ENCODE measurements around the gene PAPOLG. TPM values are rescaled to one million over a fixed set of nuclear protein-coding genes. Genes with fewer than 3 reads are reported as not detected.
"Not testable (repeated sequence)": the region's sequence is repeated elsewhere in the genome, so short reads cannot be mapped to it uniquely, and the experiment has no call there.

PAPOLG gene
- total RNA-seq, 1 donor from 2014 or later = 2.9 TPM

DNA sequence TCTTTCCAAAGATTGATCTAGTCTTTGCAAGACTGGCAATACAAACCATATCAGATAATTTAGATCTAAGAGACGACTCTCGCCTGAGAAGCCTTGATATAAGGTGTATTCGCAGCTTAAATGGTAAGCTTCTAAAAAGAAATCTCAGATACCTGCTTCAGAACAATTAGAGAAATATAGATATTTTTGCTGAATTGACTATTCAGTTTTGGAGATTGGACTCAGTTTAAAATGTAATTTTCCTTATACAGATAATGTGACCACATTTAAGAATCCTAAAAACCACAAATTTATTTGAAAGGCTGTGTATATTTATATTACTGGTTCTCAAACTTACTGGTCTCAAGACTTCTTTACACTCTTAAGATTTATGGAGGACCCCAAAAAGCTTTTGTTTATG, 15.4 kb downstream of the PAPOLG start:
- no peak for DNase-seq (ENCODE audit: low spot score)
- ATAC-seq = no peak

GRCh38 chr2:60775048-60775639, 19.1 kb downstream of the PAPOLG start:
- DNase-seq (ENCODE audit: low spot score) (no peak), ATAC-seq (no peak)

DNA sequence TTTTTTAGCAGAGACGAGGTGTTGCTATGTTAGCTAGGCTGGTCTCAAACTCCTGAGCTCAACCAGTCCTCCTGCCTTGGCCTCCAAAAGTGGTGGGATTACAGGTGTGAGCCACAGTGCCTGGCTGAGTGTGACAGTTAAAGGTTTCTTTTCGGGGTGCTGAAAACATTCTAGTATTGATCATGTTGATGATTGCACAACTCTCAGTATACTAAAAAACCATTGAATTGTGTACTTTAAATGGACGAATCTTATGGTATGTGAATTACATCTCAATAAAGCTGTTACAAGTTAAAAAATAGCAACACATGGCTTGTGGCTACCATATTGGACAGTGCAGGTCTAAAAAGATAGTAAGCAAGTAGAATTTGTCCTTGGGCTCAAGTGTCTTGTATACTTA, 22.3 kb downstream of the PAPOLG start:
- ATAC-seq = no peak

GRCh38 chr2:60779426-60779825, 23.4 kb downstream of the PAPOLG start:
- ATAC-seq (peak; percentile 76), DNase-seq (ENCODE audit: low spot score) (no peak)

More for the DNA sequence above, 22.3 kb downstream of the PAPOLG start:
- DNase-seq (ENCODE audit: low spot score) = no peak

DNA sequence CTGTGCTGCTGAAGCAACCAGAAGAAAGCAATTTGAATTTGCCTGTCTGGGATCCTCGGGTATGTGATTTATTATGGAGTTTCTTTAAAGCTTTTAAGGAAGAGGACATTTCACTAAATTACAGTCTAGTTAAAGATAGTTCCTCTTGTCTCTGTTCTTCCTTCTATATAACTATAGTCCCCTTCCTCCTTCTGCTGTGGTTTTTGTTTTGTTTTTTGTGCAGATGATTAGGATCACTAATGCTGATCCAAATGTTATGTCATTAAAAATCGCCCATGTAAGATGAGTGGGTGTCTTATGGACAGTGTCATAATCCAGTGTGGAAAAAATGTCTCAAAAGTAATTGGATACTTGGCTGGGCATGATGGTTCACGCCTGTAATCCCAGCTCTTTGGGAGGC, 24.7 kb downstream of the PAPOLG start:
- DNase-seq (ENCODE audit: low spot score) = no peak
- ATAC-seq = no peak

GRCh38 chr2:60793169-60793568, 37.1 kb downstream of the PAPOLG start:
- ATAC-seq = no peak
- no peak for DNase-seq (ENCODE audit: low spot score)

GRCh38 chr2:60794271-60794863, 38.3 kb downstream of the PAPOLG start:
- peak; percentile 58 for ATAC-seq

DNA sequence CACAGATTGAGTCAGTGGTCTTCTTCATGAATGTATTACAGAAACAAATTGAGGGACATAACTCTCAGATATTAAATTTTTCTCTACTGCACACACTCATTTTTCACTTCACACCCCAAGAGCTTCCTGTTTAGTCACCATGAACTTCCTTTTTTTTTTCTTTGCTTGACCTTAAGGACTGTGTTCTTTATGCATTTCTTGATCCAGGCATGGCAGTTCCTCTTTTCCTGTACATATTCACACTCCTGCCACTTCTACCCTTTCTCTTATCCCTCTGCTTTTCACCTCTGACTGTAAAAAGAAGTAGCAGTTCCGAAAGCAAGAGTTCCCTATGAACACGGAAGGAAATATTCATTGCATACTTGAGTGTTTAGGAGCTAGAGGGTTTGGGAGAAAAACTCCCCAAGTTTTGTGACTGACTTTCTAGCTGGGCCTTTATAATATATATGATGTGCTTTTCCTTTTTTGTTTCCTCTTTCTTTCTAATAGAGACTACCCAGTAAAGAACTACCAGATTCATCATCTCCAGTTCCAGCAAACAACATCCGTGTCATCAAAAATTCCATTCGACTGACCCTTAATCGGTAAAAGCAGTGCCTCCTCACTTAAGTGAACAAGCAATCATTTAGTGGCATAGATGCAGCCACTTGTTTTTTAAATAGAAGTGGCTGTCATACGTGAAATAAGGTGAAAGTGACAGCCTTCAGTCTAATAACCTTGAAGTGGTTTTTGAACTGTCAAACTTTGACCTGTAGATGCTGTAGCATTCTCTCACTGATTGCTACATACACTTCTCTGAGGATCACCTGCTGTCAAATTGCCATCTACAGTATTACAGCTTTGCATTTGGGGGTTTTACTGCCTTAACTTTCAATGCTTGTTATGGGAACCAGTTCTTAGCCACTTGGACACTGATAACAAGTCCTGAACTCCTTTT, 40.8 kb downstream of the PAPOLG start:
- DNase-seq (ENCODE audit: low spot score) = no peak
- ATAC-seq = peak; percentile 34

More at GRCh38 chr2:60794271-60794863, 38.3 kb downstream of the PAPOLG start:
- DNase-seq (ENCODE audit: low spot score) = no peak

- DNase-seq (ENCODE audit: low spot score) = no peak
Observed at GRCh38 chr2:60804473-60804872, 48.4 kb downstream of the PAPOLG start.

DNA sequence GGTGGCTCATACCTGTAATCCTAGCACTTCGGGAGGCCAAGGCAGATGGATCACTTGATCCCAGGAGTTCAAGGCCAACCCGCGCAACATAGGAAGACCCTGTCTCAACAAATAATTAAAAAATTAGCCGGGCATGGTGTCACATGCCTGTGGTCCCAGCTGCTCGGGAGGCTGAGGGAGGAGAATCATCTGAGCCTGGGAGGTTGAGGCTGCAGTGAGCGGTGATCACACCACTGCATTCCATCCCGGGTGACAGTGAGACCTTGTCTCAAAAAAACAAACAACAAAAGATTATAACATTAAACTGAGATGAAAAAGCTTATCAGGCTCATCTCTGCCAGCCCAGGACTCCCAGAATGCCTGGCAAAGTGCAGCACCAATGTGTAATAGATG, 50.5 kb downstream of the PAPOLG start:
- no peak for DNase-seq (ENCODE audit: low spot score)
- no peak for ATAC-seq

More at GRCh38 chr2:60804473-60804872, 48.4 kb downstream of the PAPOLG start:
- ATAC-seq = no peak

DNA sequence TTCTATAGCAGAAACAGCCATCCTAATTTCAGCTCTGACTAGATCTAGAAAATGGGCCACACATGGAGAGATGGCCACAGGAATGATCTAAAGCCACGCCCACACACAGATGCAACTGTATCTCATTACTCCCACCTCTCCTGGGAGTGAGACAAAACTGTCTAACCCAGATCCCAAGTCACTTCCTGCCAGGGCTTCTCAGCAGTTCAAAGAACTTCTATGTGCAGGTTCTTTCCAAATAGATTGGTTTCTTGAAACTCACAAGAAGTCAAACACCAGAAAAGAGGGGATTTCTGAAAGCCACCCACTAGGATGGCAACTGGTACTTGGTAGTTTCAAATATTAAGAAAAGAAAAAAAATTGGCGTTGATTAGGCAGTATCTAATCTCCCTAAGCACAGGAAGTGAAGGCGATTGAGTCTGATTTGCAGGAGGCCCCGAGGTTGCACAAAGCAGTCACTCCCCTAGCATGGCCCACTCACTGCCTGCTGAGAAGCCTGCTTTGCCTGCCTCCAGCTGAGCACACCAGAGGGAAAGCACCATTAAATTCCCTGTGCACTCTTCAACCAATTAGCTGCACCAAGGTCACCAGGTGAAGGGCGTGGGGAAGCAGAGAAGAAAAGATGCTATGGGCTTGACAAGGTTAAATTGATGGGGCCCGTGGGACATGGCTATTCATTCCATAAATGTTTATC, 51.1 kb downstream of the PAPOLG start:
- ATAC-seq = no peak

DNA sequence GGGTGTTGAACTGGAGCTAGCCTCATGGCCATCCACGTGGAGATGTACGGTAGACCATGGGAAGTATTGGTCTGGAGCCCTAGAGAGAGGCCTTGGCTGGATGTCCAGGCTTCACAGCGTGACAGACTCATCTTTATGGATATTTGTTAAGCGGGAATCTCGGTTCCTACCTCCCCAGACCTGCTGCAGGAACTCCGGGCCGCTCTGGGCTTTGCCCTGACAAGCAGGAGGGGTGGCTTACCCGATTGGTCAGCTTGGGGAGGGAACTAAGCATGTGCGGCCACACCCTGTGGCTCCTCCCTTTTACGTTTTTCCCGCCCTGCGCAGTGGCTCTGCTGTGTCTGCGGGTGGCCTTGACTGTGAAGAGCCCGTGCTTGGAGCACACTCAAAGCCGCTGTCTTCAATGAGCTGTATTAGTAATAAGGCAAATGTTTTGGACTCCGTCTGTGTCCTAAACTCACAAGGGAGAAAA, 52.3 kb downstream of the PAPOLG start:
- DNase-seq (ENCODE audit: low spot score) (no peak), ATAC-seq (no peak)

More for the DNA sequence above, 51.1 kb downstream of the PAPOLG start:
- no peak for DNase-seq (ENCODE audit: low spot score)

GRCh38 chr2:60811491-60812375, 55.7 kb downstream of the PAPOLG start:
- ATAC-seq (no peak), DNase-seq (ENCODE audit: low spot score) (no peak)

DNA sequence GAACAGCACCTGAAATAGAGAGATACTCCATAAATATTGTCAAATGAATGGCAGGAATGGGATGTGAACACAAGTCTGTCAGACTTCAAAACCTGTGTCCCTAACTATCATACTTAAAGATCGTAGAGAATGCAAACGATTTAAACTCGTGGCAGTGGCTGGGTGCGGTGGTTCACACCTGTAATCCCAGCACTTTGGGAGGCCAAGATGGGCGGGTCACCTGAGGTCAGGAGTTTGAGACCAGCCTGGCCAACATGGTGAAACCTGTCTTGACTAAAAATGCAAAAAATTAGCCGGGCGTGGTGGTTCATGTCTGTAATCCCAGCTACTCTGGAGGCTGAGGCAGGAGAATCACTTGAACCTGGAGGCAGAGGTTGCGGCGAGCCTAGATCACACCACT, 61.1 kb downstream of the PAPOLG start:
- DNase-seq (ENCODE audit: low spot score); ATAC-seq: not testable (repeated sequence)

- ATAC-seq (no peak), DNase-seq (ENCODE audit: low spot score) (no peak)
Observed at GRCh38 chr2:60818272-60818671, 62.2 kb downstream of the PAPOLG start.

GRCh38 chr2:60819155-60819862, 63.2 kb downstream of the PAPOLG start:
- ATAC-seq (no peak), DNase-seq (ENCODE audit: low spot score) (no peak)

GRCh38 chr2:60819936-60820335, 63.9 kb downstream of the PAPOLG start:
- no peak for DNase-seq (ENCODE audit: low spot score)
- no peak for ATAC-seq

DNA sequence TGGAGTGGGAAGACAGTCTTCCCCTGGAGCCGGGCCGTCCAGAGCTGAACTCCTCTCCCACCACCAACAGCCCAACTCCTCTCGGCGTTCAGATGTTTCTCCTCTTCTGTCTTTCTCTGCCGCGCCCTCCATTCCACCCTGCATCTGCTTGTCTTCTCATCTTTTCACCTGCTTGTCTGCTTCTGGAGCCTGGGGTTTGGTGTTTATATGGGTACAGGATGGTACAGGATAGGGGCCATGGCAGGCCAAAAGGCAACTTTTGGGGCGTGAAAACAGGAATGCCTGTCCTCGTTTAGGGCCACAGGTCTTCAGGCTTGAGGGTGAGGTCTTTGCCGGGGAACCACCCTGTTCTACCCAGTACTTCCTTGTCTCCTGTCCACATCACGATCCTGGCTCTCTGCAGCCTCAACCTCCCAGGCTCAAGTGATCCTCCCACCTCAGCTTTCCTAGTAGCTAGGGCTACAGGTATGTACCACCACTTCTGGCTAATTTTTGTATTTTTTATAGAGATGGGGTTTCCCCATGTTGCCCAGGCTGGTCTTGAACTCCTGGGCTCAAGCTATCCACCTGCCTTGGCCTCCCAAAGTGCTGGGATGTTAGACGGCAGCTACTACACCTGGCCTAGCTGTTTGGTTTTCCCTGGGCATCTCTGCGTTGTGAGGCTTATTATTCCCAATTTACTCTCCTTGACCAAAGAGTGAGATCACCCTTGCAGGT, 64.5 kb downstream of the PAPOLG start:
- ATAC-seq (no peak), DNase-seq (ENCODE audit: low spot score) (no peak)

- no peak for DNase-seq (ENCODE audit: low spot score)
- ATAC-seq = no peak
Observed at GRCh38 chr2:60821133-60821469, 65.0 kb downstream of the PAPOLG start.

All from left lobe of liver (tissue), 2 donors.